Hepatic stellate cell (primary cell): ENCODE measurements around the gene ABHD12.

Experiments
- DNase-seq: peaks from one replicate; pipeline ENCODE4 v3.0.0; 2011; ENCODE audit warnings: low spot score

ABHD12 gene

DNA sequence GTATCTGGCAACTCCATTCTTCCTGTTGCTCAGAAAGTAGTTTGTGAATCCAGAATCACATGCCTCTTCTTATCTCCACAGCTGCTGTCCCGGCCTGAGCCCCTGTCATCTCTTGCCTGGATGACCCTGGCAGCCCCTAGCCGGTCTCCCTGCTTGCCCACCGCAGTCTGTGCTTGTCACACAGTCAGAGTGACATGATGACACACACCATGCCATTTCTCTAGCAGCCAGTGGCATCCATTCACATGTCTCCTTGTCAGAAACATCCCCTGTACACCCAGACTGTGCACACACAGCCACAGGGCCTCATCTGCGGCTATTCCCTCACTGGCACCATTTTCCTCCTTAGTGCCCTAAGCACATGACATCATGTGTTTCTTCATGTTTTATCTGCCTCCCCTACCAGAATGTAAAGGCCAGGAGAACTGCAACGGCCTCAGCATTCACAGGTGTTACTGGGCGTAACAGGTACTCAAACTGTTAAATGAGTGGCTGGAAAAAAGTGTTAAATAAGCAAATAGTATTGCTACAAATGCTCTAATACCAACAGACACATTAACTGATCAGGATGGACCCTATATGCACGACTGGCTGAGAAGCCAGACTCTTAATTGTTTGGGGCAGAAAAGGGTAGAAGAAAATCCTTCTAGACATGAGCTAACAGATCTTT lies 9.6 kb downstream of the ABHD12 start:
- no peak for DNase-seq

- DNase-seq, result no peak
Measured at GRCh38 chr20:25378884-25379733, 11.5 kb downstream of the ABHD12 start.

GRCh38 chr20:25378189-25378883 lies 12.3 kb downstream of the ABHD12 start:
- no peak for DNase-seq

GRCh38 chr20:25376886-25377285 lies 13.7 kb downstream of the ABHD12 start:
- DNase-seq, result no peak

- DNase-seq, result no peak
Measured at GRCh38 chr20:25376236-25376635, 14.4 kb downstream of the ABHD12 start.

DNA sequence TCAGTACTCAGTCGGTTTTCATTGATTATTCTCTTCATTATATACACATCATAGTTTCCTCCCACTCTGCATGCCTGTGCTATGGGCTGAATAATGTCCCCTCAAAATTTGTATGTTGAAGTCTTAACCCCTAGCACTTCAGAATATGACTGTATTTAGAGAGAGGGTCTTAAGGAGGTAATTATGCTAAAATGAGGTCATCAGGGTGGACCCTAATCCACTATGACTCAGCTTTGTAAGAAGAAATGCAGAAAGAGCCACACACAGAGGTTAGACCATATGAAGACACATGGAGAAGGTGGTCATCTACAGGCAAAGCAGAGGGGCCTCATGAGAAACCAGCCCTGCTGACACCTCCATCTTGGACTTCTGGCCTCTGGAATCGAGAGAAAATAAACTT lies 15.8 kb downstream of the ABHD12 start:
- DNase-seq, result no peak

- peak; percentile 61 for DNase-seq
Measured at GRCh38 chr20:25372584-25373336, 17.9 kb downstream of the ABHD12 start.

GRCh38 chr20:25369971-25370370 lies 20.7 kb downstream of the ABHD12 start:
- DNase-seq, result no peak

GRCh38 chr20:25369529-25369928 lies 21.1 kb downstream of the ABHD12 start:
- DNase-seq, result no peak

DNA sequence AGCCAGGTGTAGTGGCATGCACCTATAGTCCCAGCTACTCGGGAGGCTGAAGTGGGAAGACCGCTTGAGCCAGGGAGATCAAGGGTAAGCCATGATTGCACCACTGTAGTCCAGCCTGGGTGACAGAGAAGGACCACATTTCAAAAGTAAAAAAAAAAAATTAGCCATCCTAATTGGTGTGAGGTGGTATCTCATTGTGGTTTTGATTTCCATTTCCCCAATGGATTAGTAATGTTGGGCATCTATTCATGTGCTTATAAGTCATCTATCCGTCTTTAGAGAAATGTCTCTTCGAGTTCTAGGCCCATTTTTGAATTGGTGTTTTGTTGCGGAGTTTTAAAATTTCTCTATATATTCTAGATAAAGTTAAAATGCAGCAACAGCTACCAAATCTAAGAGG lies 21.7 kb downstream of the ABHD12 start:
- DNase-seq, result no peak

DNA sequence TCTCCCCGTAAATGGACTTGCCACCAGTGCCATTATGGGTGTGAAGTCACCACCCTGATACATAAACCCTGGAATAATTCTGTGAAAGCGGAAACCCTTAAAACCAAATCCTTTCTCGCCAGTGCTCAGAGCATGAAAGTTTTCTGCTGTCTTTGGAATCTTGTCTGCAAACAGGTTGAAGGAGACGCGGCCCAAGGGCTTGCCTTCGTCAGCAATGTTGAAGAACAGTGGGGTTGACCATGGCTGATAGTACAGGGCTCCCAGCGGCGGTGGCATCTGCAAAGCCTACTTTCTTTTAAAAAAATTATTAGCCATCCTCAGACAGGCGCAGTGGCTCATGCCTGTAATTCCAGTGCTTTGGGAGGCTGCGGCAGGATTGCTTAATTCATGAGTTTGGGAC lies 22.1 kb downstream of the ABHD12 start:
- no peak for DNase-seq

- no peak for DNase-seq
Measured at GRCh38 chr20:25364879-25365699, 25.5 kb downstream of the ABHD12 start.

GRCh38 chr20:25364180-25364788 lies 26.4 kb downstream of the ABHD12 start:
- DNase-seq, result no peak

DNA sequence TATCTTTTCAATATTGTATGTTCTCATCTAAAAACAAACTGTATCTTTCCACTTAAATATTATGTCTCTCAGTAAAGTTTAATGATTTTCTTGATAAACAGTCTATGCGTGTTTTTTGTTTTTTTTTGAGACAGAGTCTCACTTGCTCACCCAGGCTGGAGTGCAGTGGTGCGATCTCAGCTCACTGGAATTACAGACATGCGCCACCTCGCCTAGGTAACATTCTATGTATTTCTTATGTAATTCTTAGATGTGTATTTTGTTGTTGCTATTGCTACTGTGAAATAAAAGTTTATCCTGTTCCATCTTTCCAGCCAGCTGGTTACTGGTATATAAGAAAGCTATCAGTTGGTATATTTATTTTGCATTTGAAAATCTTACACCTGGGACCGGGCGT lies 29.4 kb downstream of the ABHD12 start:
- no peak for DNase-seq

DNA sequence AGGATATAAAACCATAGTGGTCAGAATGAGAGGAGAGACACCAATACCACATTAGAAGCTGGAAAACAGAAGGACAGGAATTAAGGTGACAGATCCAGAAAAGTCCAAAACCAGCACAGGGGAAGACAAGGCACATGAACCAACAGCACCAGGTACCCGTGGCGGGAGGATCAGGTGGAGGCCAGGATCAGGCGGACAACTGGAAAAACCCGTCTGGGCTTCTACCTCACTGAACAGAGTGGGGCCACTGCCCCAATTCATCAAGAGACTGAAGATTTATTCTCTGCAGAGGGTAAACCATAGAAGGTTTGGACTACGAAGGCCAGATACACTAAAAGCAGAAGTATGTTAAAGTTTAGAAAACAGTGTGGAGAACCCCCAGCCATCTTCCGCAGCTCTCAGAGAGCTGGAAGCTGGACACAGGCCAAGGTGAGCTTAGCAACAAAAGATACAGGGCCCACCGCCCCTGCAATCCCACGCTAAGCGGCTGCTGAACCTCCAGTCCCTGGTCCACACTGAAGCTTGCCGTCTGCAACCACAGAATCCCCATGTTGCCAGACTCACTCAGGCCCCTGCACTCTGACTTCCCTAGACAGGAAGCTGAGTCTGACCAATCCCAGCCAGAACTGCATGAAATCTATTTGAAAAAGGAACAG lies 29.9 kb downstream of the ABHD12 start:
- DNase-seq, result peak; percentile 46

DNA sequence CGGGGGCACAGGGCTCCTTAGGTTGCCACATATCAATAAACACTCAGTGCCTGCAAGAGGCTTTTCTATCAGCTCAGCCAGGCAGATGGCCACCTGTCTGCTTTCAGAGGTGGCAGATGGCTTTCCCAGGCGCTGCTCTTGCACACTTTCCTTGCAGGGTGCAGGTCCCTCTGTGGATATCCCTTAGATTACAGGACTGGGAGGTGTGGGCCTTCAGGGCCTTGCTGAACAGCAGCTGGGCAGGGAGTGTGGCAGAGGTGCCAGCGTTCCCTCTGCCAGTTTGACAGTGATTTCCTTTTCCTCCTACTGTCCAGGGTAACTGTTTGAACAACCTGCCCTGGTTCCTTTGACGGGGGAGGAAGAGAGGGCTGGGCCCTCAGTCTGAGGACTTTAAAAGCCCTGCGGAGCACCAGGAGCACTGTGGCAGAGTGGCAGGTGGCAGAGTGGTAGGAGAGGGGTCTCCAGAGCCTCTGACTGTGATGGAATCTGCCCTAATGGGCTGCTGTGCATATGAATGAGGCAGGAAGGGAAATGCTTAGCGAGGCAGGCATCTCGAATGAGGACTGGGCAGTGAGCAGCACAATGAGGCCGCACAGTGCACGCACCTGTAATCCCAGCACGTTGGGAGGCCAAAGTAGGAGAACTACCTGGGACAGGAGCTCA lies 34.2 kb downstream of the ABHD12 start:
- no peak for DNase-seq

DNA sequence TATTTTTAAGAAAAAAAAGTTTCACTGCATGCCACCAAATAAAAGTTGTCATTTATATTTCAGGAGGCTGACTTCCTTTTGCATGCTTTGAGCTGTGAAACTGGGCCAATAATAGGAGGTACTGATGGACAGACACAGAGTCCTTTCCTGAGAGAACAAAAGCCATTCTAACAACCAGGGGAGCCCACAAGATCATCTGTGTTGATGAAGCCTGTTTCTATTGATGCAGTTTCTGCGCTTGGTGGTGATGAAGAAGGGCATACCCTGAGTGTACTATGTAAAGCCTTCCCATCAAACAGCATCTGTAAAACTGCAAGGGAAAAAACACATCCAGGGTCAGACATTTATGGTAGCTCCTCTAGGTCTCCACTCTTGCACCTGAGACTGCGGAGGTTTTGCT lies 34.8 kb downstream of the ABHD12 start:
- no peak for DNase-seq

DNA sequence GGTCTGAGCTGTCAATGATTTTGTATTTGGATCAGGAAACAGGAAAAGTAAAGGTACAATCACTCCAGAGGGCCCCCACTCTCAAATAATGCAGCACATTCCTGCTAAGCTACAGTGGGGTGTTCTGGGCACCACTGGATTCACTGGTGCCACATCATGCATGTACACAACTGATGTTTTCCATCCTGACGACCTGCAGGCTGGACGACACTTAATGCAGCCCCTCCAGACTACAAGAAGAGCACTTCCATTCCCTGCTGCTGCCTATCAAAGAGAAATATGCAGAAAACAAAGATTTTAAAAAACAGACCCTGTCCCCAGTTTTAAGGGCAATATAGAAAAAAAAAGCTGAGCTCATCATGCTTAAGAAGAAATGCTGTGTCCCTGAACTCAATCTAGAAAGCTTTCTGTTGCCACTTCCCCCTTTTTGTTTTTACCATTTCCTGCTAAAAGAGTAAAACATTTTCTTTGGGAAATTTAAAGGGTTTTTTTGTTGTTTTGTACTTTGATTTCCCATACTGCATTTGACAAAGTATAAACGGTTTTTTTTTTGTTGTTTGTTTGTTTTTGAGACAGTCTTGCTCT lies 35.5 kb downstream of the ABHD12 start:
- no peak for DNase-seq
